ENCODE measurements around the gene DLX6.

DLX6 gene

DNA sequence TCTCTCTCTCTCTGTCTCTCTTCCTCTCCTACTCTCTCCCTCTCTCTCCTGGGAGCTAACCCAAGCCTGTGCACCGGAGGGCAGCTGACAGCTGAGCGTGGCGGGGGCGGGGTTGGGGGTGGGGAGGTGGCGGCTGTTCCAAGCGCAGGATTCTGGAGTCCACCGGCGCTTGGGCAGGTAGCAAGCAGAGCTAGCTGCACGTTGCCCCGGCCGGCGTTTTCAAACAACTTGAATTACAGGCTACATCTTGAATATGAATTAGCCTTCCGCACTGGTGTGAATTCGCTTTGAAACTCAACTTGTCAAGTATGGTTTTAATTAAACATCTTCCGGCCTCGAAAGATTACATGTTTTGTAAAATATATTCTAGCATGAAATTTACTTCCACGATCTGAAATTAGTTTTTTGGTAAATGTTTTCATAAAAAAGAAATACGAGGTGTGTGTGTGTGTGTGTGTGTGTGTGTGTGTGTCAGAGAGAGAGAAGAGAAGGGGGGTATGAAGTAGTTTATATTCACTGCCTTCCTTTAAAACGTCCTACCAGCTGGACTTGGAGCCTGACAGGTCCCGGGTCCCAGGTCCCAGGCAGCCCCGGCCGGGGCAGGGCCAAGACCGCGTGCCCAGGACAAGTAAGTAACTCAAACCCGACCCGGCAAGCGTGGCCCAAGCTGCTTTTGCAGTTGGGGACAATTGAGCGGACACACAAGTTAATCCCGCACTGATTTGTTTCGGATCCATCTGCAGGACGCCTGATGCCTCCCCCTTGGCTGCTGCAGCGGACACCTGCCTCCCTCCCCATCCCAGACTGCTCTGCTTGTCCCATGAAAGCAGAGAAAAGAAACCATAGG, 9.0 kb upstream of the DLX6 start:
- no peak for DNase-seq

DNA sequence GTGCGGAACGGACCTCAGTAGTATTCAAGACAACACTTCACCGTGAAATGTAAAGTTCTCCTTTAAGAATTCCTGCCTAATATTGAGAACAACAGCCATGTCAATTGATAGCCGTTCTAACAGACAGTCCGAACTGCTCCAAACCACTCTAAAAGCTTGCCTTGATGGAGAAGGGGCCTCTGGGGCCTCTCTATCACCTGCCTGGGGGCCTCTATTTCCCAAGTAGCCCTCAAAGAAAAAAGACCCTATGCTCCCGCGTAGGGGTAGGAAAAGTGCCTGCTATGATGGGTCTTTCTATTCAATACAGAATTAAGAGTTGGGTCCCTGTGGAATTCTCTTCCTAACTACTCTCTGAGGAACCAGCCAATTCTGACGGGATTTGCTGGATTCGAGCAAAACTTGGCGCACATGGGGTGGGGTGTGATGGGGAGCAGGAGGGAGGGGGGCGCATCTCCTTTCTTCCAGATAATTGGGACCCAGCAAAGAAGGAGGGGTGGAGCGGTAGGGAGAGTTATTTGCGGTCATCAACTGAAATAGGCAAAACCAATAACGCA, 8.3 kb upstream of the DLX6 start:
- no peak for DNase-seq

DNA sequence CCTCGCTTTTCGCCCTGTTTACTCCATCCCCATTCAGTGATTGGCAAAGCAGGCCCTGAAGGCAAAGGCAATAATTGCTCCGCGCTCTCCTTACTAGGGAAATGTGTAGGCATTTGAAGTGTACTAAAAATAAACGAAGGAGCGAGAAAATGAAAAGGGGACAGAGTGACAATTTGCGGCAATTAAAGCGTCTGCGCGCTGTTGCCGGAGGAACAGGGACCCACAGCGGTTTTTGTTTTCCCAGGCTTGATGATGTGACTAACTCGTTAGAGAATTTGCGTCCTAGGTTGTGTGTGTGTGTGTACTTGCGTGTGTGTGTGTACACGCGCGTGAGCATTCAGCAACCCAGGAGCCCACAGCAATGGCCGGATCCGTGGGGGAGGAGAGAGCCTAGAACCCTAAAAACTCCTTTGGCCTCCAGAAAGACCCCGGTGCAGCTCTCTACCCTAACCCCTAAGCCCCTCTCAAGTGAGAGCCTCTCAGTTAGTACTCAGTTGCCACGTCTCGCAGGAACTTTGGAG, 7.8 kb upstream of the DLX6 start:
- DNase-seq = no peak

DNA sequence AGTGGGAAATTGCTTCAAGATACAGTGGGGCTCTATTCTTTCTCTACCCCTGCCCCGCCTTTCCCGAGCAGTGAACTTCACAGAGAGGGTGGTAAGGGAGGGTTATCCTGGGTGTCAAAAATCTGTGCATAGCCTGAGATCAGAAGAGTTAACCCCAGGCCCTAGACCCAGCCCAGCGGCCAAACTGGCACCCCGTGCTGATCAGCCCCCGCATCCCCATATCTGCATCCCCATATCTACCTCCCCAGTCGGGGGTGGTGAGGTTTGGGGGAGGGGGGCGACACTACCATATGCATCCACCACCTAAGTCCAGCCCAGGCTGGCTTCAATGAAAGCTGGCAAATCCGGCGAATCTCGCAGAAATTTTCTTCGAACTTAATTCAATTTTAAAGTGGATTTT, 7.0 kb upstream of the DLX6 start:
- DNase-seq = no peak

DNA sequence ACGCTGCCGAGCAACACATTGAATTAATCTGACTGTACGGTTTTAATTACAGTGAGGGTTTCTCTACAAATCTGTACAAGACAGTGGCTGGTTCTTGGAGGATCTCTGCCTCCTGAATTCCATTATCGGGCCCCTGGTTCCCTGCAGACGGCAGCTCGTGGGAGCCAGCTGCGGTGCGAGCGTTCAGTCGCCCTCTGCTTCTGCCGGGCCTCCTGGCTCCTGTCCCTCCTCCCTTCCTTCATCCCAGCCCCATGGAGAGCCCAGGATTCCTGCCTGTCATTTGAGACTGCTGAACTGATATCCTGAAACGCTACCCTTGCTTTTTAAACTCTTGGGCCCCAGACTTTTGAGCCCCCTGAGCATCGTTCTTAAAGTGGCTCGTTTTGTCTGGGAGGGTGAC, 6.6 kb upstream of the DLX6 start:
- no peak for DNase-seq

DNA sequence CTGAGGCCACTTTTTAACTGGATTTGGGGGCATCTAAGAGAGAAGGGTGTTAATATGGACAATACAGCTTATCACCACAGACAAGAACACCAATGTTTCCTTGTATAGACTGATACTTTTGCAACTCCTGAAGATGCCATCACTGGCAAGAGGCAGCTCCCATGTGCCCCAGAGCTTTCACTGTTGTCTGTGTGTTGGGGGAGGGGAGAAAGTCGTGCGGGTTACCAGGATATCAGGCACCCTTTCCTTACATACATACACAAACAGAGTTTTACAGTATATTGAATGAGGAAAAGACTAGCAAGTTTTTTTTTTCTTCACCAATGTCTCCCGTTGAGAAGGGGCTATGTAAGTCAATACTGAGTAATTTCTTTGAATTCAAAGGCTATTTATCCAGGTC, 4.1 kb upstream of the DLX6 start:
- DNase-seq = no peak

DNA sequence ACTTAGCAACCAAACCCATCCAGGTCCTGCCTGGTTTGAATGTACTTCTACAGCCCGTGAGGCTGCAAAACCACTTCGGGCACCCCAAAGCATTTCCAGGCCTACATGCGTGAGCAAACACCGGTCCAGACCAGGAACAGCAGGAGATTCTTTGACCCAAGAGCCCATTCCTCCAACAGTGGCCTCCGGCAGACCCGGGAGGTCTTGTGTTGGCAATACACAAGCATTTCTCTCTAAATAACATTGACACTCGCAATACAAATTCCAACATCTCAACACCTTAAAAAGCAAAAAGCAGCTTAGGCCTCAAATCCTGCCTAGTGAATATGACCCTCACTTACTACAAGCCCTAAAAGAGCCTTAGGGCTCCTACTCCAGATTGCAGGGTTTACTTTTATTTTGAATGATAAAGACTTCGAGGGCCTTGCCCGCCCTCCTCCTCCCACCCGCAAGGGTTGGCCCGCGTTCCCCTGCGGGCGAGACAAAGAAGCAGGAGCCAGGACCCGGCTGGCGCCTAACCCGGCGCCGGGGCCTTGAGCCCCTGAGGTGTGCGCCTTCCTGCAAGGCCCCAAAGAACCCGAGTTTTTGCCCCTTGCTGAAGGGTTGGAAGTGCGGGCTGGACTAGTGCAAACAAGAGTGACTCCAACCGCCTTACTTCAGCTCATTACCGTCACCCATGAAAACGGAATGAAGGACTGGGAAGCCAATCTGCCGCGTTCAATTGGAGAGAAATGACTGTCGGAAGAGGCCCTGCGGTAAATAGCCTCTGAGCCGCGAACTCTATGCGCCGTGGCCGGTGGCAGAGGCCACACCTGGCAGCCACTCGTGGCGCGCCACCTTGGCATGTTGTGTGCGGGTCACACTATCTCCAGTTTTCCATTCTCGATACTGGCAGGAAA, 3.4 kb upstream of the DLX6 start:
- DNase-seq = no peak

DNA sequence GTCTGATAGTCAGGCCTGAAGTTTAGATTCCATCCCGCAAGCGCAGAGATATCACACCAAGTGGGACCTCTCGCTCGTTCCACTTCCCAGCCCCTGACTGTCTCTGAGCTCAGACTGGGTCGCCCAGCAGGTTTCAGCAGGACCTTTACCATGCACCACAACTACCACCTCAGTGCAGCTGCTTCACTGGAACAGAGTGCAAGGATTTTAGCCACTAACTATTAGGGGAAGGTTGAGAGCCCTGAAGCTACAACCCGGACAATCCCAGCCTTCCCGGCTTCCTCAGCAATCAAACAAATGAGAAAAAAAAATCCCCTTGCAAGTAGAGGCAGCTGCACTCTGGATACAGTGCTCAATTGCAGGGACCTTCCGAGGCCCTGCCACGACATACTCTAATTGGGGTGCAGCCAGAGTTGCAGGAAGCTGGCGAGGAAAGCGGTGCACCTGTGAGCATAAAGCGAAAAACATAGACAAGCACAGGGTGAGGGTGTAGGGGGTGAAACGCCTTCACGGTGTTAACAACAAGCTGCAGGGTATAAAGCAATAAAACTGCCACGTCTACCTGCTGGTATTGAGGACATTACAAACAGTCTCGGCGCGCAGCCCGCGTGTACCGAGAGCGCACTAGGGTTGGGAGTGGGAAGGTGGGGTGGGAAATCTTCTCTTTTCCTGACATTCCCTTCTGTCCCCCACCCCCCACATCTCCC, 2.6 kb upstream of the DLX6 start:
- no peak for DNase-seq

DNA sequence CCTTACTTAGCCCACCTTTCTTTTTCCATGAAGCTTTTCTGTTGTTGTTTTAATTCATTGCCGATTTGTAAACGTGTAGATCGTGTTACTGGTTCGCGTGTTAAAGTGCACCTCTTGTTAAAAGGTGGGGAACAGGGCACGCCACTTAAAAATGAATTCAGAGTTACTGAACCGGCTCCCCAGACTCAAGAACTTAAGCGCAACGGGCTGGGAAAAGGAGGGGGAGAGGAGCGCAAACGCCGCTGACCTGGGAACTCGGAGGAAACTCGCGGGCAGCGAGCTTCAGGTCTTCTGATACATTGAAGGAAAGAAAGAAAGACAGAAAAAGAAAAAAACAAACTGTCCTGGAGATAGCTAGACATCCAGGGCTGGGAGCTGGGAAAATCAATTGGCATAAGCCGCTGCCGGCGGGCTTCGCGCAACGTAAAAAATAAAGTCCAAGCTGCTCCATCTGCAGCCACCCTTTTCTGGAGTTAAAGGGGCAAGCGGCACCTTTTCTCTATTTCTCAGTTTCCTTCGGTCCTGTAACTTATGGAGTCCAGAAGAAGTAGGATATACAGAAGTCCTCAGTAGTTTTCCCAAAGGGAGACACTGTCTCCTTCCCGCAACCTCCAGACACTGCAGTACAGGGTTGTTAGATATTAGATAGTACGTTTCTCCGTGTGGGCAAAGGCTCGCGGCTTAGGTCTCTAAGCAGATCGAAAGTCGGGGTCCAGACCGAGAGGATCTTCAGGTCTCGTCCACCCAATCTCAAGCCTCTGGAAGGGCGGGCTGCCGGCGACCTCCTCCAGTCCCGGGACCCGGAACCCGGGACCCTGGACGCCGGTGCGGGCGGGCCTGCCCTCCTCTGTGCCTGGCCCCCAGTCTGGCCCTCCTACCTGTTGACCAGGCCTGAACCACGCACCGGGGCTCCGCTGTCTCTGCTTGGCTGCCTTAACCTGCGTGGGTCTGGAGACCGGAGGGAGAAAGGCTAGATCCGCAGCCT, 1.8 kb upstream of the DLX6 start:
- no peak for DNase-seq

DNA sequence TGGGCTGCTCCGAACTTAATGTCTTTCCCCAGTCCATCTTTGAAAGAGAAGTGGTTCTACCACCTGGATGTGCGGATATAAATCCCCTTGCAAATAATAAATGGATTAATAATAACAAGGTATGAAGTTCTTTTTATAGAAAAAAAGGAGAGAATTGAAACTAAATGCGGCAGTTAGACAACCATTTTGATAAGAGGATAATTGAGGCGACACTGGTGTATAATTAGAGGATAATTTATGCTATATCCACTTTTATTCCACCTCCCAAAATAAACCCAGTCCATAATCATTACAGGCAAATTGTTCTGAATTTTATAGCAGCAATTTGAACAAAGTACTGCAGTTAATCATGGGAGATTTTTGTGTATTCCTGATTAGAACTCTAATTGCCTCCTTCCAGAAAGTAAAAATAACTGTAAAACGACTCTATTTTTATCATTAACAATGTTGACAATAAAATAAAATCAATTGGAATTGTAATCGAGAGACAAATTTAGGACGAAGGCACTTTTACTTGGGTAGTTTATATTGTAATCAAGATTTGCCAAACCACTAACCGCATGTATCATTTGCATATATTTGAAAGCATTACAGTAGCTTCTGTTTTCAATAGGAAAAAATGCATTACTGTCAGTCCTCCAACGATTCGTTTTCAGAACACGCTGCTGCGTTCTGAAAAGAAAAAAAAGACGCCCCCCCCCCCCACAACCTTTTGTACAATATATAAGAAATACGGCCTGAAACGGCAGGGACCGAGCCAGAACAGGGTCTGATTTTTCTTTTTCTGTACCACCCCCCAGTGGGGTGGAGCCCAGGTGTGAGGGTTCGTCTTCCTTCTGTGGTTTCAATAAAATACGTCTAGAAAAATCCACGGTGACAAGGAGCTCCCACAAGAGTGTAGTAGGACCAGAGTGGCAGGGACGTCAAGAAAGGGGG, 838 bp upstream of the DLX6 start:
- no peak for DNase-seq

DNA sequence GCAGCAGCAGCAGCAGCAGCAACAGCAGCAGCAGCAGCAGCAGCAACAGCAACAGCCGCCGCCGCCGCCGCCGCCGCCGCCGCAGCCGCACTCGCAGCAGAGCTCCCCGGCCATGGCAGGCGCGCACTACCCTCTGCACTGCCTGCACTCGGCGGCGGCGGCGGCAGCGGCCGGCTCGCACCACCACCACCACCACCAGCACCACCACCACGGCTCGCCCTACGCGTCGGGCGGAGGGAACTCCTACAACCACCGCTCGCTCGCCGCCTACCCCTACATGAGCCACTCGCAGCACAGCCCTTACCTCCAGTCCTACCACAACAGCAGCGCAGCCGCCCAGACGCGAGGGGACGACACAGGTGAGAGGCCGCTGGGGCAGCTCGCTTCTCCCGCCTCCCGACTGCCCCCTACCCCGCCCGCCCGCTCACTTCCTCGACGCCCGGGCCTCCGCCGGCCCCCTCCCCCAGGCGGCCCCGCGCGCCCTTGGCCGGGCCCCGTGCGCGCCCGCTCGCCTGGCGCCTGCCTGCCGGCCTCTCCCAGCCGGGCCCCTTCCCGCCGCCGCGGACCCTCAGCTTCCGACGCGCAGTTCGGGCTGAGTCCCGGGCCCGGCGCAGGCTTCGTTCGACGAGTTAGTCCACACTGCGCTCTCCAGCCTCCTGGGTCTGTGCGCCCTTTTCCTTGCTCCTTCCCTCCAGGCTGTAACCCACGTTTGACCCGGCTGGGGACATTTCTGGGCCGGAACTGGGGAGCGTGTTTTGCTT, 882 bp downstream of the DLX6 start:
- DNase-seq = peak; percentile 37

DNA sequence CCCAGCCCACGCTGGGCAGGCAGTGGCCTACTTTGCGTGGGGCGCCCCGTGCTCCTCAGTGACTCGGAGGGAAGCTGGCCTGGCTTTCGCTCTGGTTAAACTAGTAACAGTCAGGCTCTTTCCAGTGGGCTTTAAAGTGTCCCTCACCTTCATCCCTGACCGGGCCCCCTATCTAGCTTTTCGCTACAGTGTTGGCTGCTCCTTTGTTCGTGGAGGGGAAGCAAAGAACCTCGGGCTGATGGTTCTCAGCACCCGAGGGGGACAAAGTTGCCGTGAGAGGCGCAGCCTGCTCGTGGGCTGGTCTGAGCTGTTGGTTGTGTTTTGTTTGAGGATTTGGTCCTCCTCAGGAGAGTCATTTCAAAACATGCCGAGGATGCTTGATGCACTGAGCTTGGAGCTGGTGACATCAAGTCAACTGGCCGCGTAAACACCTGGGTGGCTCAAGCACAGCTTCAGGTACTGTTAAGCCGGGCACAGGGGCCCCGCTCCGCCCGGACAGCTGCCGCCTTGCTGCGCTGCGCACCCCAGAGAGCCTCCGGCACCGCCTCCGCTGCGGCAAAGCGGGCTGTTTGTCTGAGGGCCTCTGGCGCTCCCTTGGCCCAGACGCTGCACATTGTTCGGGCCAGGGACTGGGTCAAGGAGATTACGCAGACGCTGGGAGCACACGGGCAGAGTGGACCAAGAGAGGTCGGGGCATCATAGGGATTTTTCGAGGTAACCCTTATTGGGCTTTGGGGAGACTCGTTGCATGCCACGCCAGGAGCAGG, 1.6 kb downstream of the DLX6 start:
- no peak for DNase-seq

DNA sequence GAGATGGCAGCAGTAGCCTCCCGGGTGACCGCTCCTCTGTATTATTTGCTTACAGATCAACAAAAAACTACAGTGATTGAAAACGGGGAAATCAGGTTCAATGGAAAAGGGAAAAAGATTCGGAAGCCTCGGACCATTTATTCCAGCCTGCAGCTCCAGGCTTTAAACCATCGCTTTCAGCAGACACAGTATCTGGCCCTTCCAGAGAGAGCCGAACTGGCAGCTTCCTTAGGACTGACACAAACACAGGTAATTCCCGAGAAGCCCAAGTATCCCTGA, 2.2 kb downstream of the DLX6 start:
- DNase-seq = no peak

DNA sequence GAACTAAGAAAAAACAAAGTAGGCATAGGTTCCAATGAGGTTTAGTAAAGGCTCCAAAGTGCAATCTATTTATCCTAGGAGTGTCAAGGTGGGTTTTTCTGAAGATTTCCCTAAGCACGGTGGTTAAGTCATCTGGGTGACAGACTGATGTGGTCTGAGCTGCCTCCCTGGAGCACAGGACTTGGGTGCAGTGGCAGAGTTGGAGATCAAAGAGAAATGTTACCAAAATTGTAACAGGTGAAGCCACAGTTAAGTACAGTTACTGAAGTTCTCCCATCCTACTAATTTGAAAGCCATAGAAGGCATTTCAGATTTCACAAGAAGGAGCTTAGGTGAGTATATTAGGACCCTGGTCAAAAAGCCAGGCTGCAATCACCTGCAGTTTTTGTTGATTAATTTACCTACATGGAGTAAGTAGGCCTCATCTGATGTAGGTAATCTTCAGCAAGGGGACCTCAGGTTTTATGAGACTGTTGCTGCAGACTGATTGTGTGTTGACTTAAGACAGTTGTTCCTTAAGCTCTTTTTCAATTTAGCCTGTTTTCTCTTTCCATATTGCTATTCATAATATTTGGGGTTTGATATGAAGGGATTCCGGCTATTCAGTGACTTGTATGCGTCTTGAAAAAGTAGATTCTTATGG, 3.0 kb downstream of the DLX6 start:
- no peak for DNase-seq

DNA sequence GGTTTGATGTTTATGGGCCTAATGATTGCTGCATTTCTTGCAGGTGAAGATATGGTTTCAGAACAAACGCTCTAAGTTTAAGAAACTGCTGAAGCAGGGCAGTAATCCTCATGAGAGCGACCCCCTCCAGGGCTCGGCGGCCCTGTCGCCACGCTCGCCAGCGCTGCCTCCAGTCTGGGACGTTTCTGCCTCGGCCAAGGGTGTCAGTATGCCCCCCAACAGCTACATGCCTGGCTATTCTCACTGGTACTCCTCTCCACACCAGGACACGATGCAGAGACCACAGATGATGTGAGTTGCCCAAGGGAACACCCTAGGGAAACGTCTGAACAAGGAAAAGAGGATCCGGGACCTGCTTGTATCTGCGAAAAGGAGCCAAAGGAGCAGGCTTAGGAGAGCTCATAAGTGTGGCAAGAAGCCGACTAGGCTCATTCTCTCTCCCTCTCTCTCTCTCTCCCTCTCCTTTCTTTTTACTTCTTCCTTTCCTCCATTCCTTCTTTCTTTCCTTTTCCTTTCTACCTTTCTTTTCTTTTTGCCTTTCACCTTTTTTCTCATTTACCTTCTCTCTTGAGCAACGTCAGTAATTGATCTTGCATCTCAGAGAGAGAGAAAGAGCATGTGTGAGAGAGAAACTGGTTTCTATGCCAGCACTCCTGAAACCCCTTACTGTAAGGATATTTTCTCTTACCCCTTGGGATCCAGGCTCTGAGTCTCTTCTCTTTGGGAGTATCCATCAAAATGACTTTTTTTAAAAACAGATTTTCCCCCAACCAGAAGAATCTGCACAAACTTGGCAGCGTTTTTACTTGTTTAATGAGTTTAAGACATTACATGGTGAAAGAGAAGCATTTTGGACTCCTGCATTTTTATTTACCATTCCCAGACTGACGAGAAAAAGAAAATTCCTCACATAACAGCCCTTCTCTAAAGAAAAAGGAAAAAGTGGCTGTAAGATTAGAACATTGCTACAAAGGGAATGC, 4.7 kb downstream of the DLX6 start:
- no peak for DNase-seq

DNA sequence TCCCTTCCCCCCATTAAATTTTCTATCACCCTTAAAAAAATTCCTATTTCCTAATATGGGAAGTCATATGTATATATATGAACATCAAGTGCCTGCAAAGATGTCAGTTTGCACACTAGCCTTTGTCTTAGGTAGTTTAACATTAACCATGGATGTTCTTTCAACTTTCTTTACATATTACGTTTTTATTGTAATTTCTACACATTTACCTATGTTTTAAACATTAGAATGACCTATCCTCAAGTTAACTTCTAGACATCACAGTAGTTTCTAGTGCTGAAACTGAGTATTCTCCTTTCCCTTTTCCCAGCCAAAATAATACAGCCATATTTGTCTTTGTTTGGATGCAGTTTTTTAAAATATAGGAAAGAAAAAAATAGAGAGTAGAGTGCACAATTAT, 5.8 kb downstream of the DLX6 start:
- no peak for DNase-seq
